NCI-H69 (cell line): ENCODE results near the gene PLBD2.
"Not testable (repeated sequence)": the region's sequence is repeated elsewhere in the genome, so short reads cannot be mapped to it uniquely, and the experiment has no call there.

Experiments
- DNase-seq: peaks from one replicate; lab custom pipeline; 2025; lab: John Stamatoyannopoulos, UW

Gene PLBD2

DNA sequence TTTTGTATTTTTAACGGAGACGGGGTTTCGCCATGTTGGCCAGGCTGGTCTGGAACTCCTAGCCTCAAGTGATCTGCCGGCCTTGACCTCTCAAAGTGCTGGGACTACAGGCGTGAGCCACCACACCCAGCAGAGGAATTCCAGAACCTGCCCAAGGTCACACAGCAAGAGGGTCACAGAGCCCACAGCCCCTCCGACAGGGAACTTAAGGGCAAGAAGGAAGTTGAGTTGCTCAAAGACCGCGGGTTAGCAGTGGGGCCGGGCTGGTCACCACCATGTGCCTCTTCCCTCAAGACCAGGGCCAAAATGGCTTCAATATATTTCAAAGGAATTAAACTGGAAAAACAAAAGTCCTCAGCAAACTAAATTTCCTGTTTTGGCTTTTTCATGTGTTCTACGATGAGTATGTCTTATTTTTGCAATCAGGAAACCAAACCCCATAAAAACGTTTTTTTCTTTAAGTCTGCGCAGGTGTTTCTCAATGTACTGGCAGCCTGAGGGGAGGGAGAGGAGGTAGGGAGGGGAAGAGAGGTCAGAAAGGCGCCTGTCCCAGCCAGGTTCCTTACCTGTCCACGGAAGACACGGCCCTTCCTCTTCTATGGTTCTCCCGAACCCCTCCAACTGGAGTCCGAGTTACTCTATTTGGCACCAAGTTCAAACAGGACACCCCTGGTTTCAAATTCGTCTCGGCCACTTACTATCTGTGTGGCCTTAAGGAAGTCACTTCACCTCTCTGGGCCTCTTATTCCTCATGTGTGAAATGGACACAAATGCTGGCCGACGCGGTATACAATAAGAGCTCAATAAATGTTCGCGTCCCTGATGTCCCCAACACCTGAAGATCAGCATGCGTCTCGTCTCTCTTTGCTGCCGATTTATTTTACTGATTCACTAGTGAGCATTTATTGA, 24.3 kb upstream of the PLBD2 start:
- no peak for DNase-seq

DNA sequence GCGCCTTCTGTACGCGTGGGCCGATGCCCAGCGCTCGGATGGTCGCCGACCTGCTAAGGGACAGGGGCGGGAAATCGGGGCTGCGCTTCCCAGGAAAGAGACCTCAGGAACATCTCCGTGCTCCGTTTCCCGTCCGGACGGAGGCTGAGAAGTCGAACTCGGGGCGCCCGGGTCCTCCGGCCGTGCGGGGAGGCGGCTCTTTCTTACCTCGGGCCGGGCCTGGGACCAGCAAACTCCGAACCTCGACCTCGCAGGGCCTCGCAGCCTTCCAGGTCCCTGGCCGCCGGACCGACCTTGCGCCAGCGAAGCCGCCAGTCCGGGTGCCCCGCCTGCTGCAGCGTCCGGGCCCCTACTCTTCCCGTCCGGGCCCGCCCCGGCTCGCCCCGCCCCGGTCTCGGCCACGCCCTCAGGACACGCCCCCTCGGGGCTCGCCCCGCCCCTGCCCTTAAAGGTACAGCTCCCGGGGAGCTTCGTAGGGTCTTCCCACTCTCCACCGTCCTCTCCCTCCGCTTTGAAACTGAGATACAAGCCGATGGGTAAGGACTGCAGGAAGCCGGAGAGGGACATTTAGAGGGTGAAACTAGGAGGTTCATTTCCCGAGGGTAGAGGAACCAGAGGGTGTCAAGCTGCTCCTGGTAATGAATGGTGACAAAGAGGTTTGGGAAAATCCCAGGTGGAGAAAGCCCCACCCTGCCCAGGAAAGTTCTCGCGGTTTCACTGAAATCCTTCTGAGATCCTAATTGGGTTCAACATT, 23.4 kb upstream of the PLBD2 start, which contains the start of gene SLC8B1:
Gene SLC8B1, minus strand, starts transcription at position 324 of the 754 bp plus-strand sequence. CDS start 2,231 bp downstream, outside the sequence.
- peak; percentile 86 for DNase-seq

DNA sequence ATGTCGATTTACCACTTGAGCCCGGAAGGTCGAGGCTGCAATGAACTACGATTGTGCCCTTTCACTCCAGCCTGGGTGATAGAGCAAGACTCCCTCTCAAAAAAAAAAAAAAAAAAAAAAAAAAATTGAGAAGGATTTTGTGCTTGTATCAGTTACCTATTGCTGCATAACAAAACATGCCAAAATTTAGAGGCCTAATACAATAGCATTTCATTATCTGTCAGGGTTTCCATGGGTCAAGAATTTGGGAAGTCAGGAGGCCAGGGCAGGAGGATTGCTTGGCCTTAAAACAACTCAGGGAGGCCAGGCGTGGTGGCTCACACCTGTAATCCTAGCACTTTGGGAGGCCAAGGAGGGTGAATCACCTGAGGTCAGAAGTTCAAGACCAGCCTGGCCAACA, 18.8 kb upstream of the PLBD2 start:
- no peak for DNase-seq

DNA sequence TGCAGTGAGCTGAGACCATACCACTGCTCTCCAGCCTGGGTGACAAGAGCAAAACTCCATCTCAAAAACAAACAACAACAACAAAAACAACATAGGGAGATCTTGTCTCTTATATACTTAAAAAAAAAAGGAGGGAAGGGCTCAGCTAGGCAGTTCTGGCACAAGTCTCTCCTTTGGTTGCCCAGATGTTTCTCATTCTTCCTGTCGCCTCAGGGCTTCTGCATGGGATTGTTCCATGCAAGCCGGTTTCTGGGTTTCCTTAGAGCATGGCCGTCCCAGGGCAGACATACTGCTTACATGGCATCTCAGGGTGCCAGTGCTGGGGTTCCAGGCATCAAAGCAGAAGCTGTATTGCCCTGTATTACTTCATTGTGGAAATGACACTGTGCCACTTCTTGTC, 18.3 kb upstream of the PLBD2 start:
- DNase-seq, result no peak

DNA sequence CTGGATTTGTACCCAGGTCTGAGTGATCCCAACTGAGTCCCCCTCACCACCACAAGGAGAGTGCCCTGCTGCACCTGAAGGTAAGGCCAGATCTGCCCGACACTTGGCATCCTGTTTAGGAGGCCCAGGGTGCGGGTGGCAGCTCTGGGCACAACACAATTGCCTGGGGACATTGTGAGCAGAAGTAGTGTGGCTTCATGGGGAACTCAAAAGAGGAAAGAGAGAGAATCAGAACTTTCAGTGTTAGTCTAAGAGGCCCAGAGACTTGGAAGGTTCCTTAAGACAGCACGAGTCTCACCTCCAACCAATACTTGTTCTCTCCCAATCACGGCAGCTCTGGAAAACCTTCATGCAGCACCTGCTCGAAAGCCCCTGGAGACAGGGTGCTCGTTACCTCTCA, 16.9 kb upstream of the PLBD2 start:
- no peak for DNase-seq

DNA sequence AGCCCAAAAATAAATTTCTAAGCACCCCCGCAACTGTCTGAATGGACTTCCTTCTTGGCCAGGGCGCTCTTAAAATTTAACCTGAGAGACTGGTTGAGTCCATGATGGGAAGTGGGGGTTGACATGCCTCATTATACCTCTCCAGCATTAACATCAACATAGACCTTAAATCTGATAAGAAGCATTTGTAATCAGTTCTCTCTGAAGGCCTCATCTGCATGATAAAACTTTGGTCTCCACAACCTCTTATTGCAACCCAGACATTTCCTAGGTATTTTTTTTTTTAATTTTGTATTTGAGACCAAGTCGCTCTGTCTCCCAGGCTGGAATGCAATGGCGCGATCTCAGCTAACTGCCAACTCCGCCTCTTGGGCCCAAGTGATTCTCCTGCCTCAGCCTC, 13.1 kb upstream of the PLBD2 start:
- DNase-seq, result no peak

DNA sequence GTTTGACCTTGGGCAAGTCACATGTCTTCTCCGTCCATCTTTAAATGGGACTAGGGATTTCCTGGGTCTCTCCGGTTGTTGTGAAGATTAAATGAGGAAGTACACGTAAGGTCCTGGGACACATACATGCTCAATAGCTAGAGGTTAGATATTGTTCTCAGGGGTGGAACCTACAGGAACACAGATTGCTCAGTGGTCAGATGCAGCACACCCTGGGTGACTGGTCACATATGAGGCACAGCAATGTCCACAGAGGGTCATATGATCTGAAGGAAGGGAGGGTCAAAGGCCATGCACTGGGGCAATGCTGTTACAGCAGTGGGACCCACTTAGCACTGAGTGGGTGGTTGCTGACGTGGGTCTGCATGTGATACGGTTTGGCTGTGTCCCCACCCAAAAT, 12.0 kb upstream of the PLBD2 start:
- no peak for DNase-seq

DNA sequence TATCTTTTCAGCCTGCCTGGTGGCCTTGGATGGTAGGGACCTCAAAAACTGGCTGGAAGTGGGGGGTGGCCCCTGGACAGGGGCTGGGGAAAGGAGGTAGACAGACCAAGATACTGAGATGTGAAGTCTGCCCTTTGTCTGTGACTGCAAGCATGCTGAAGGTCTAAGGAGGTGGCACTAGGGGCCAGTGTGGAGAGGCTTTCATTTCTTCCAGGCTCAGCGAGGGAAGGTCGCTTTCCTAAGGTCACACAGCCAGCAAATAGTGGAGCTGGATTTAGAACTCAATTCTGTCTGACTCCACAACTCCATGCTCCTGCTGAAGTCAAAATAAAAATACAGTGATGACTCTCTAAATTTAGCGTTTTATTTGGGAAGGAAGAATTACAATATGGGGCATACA, 11.3 kb upstream of the PLBD2 start:
- DNase-seq, result no peak

DNA sequence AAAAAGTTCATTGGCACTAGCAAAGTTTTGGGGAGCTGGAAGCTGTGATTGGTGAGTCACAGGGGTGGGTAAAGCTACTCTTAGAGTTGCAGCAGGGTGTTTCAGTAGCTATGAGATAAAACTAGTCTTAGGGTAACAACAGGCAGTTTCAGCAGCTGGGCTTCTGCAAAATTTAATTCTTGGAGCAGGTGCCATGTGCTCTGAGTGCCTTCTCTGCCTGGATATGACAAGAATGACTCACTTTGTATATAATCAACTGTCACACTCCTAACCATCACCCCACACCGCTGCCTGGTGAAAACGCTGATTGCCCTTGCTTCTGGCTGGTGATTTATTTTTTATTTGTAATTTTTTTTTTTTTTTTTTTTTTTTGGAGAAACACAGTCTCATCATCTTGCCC, 10.5 kb upstream of the PLBD2 start:
- DNase-seq, result no peak

DNA sequence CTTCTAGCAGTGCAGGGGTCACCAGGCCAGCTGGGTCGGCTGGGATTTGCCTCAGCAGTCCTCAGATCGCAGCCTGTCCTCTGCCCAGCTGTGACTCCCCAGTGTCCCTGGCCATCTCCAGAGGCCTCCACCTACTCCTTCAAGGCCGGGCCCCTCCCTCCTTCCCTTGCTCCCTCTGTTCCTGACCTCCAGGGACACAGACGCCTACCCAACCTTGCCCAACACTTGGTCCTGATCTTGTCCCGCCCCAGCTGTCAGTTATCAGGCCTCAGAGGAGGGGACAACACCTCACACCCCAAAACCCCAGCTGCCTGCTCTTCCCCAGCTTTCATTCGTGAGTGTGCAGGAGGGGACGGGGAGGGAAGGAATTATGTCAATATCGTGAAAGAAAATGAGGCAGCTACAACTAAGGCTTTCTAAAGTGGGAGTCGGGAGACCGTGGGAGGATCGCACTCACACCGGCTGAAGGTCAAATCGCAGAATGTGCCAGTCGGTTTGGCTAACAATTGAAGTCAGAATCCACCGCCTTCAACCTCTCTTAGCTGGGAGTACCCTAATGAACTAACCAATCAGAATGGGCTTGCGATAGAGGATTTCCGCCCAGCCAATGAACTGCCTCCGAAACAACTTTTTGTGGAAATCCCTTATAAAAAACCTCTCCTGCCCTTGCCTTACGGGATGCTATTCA, 9.4 kb upstream of the PLBD2 start:
- no peak for DNase-seq

DNA sequence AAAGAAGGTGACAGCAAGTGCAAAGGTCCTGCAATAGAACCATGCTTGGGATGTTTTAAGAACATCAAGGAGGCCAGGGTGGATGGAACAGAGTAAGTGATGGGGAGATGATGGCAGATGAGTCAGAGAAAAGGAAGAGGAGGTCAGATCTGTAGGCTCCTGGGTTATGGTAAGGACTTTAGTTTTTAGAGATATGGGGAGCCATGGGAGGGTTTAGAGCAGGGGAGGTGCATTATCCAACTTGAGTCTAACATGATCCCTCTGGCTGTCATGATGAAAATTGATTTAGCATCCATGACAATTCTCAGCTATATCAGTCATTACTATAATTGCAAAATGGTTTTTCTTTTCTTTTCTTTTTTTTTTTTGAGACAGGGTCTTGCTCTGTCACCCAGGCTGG, 7.3 kb upstream of the PLBD2 start:
- no peak for DNase-seq

DNA sequence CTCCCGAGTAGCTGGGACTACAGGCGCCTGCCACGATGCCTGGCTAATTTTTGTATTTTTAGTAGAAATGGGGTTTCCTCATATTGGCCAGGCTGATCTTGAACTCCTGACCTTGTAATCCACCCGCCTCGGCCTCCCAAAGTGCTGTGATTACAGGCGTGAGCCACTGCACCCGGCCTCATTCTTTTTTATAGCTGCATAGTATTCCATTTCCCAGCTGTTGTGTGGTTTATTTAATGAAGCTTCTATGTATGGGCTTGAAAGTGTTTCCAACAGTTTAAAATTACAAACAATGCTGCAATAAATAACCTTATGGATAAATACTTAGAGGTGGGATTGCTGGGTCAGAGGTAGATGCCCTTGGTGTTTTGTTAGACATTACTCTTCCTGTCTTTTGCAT, 4.2 kb upstream of the PLBD2 start:
- not testable (repeated sequence) for DNase-seq

DNA sequence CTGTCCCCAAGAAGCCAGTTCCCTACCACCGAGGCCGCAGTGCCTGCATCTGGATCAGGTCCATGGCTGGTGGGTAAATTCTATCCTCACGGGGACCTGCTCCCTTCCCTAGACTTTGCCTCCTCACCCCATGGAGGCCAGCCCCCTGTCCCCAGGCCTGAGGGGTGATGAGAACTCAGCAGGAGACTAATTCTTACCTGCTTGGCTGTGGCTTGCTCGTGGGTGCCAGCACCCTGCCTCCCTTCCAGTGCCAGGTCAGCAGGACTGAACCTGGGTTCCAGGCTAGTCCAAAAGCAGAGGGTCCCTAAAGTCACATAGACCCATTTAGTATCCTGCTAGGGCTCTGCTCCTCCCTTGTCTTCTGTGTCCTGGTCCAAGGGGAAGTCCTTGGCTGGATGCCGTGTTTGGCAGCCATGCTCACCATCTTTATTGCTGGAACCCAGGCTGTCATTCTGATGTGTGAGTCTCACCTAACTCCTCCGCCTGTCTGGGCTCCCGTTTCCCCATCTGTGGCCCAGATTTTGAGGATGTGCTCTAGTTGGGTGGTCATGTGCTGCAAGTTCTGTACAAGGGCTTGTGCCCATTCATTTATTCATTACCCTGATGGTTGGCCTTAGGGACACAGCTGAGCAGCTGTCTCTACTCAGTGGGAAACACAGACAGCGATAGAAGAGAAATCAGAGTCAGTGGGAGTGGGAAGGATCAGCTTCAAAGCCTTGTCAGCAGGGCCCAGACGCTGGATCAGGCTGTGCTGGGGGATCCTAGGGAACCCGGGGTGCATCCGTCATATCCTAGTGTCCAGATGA, 949 bp downstream of the PLBD2 start:
- no peak for DNase-seq

DNA sequence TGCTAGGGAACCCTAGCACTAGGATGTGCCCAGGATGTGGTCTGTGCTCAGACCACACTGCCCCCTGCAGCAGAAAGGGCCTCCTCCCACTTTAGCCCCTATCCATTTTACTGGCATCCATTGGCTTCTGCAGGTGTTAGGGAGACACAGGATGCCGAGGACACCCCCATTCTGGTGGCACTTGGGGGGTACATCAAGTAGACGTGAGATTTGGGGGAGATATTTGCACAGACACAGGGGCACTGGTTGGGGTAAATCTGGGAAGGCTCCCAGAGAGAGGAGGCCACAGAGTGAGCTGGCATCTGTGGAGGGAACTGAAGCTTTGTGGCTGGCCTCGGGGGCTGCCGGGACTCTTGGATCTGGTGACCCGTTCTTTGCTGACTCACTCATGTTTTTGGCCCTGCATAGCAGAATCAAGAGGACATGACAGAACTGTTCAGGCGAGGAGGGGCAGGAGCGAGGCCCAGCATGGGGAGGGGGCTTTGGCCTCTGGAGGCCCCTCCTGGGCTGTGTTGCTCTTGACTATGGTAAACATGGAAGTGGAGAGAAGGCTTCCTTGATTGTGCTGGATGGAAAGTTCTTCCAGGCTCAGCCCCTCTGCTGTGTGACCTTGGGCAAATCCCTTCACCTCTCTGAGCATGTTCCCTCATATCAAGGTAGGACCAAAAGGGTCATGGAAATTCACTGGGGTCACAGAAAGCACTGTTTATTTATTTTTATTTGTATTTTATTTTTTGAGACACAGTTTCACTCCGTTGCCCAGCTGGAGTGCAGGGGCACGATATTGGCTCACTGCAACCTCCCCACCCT, 1.8 kb downstream of the PLBD2 start:
- DNase-seq, result no peak

DNA sequence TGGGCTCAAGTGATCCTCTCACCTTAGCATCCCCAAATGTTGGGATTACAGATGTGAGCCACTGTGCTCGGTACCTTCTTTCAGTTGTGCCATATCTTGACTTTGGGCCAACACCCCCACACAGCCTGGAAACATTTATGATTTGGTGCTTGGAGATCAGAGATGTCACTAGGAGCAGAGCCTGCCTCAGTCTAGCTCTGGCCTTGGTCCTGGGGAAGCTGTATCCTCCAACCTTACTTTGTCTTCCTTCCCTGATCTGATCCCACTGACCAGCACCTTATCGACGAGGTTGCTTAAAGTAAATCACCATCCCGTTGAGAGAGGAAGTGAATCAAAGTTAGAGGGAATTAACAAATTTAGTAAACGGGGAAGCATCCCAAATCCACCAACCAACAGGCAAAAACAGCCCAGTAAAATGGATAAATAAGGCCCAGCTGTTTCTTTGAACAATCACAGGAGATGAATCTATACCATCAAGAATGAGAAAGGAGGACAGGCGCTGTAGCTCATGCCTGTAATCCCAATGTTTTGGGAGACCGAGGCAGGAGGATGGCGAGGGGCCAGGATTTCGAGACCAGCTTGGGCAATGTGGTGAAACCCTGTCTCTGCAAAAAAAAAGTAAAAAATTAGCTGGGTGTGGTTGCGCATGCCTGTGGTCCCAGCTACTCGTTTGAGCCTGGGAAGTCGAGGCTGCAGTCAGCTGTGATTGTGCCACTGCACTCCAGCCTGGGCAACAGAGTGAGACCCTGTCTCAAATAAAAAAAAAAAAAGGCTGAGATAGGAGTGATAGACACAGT, 3.4 kb downstream of the PLBD2 start:
- DNase-seq, result no peak

DNA sequence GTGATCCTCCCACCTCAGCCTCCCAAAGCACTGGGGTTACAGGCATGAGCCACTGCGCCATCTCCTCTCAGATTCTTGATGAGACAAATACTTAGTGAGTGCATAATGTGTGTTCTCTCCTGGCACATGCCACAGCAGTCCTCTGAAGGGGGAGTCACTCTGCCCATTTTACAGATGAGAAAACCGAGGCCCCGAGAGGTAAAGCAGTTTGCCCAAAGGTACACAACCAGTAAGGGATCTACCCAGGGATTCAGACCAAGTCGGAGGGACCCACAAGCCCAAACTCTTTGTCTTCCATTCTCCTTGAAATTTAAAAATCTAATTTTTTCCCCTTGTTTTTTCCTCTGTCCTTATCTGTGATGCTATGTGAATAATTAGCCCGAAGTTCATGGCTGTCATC, 6.3 kb downstream of the PLBD2 start:
- no peak for DNase-seq

DNA sequence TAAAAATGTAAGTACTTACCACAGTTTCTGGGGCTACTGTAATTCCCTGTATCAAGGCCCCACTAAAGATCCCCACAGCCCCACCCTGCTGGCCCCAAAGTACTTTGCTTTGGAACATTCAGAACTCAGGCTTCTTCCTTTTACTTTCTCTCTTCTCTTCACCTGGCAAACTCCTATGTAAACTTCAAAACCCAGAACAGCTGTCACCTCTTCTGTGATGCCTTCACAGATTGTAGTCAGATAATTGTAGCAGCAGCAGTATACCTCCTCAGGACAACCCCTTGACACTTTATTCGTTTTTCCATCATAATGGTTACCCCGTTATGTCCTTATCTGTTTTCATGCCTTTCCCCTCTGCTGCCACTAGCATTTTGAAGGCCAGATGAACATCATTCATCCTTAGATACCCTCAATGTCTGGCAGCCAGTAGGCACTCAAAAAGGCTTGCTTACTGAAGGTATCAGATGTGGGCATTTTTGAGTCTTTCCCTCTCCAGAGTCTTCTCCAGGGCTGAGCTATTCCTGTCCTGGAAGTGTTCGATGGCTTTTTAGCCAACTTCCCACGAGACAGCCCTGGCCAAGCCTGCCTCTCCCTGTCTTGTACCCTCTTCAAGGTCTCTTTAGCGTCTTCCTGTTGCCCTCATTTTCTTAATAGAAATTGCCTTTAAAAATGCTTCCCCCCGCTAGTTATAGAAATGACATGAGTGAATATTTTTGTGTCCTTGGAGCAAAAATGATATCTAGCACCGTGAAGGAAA, 7.4 kb downstream of the PLBD2 start:
- no peak for DNase-seq

DNA sequence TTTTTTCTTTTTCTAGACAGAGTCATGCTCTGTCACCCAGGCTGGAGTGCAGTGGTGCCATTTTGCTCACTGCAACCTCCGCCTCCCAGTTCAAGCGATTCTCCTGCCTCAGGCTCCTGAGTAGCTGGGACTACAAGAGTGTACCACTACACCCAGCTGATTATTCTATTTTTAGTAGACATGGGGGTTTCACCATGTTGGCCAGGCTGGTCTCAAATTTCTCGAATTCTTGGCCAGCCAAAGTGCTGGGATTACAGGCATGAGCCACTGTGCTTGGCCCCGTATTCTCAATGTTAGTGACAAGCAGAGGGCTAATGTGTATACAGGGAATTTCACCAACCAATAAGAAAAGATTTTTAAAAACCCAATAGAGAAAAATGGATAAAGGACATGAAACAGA, 8.4 kb downstream of the PLBD2 start:
- DNase-seq, result no peak

DNA sequence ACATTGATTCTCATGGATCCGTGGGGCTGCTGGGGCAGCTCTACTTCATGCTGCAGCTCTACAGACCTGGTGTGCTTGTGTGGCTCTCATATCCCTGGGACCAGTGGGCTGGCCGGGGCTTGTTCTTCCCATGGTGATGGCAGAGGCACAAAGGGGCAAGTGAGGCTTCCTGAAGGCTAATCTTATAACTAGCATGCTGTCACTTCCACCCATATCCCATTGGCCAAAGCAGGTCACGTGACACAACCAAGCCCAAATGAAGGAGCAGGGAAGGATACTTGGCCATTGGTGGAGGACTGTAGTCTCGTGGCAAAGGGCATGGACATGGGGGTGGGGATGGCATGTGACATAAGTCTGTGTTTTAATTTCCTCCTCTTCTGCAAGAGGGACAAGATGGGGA, 9.9 kb downstream of the PLBD2 start:
- DNase-seq, result no peak
